GM12865 (cell line): Measurements from ENCODE around the gene STAG1.
A peak's percentile ranks its signal among the peaks of the same experiment; 100 is the strongest.
"Not testable (repeated sequence)": the region's sequence is repeated elsewhere in the genome, so short reads cannot be mapped to it uniquely, and the experiment has no call there.

Source experiments
- DNase-seq: peaks from one replicate; pipeline ENCODE4 v3.0.0; 2010; ENCODE audit warnings: low read depth
- H3K4me3 ChIP-seq: 2 replicates; pipeline ENCODE4 v1.5.1; 2011; ENCODE audit warnings: mild to moderate bottlenecking, low read depth, low read length, control low read depth
- CTCF ChIP-seq: IDR thresholded peaks from 2 replicates; pipeline ENCODE4 v1.5.1; 2011; ENCODE audit warnings: low read length, control low read depth, low read depth, inconsistent platforms; ENCODE audit not compliant: insufficient read depth; ENCODE audit errors: missing control alignments

STAG1 gene

GRCh38 chr3:136576279-136577009 lies 175.7 kb downstream of the STAG1 start:
- TF ChIP-seq CTCF: no peak
- H3K4me3 ChIP-seq: no peak overlapping the region
- no peak for DNase-seq

GRCh38 chr3:136567599-136568188 lies 184.5 kb downstream of the STAG1 start:
- H3K4me3 ChIP-seq: no peak overlapping the region
- no peak for DNase-seq
- no peak for TF ChIP-seq CTCF

- not testable (repeated sequence) for DNase-seq, H3K4me3 ChIP-seq
These were observed 187.2 kb downstream of the STAG1 start for GRCh38 chr3:136564962-136565361.

- no peak for DNase-seq
- no peak overlapping the region for H3K4me3 ChIP-seq
- TF ChIP-seq CTCF: no peak
These were observed 190.2 kb downstream of the STAG1 start for GRCh38 chr3:136562026-136562425.

- H3K4me3 ChIP-seq: no peak overlapping the region
- DNase-seq: no peak
- TF ChIP-seq CTCF: no peak
These were observed 192.3 kb downstream of the STAG1 start for GRCh38 chr3:136559896-136560295.

- not testable (repeated sequence) for DNase-seq, H3K4me3 ChIP-seq
These were observed 202.7 kb downstream of the STAG1 start for GRCh38 chr3:136549461-136549860.

GRCh38 chr3:136547293-136547692 lies 204.9 kb downstream of the STAG1 start:
- peak; percentile 24 for DNase-seq
- no peak for TF ChIP-seq CTCF
- no peak overlapping the region for H3K4me3 ChIP-seq

GRCh38 chr3:136546720-136547119 lies 205.5 kb downstream of the STAG1 start:
- TF ChIP-seq CTCF: peak; percentile 13
- no peak overlapping the region for H3K4me3 ChIP-seq
- DNase-seq: peak; percentile 25
